HTERT RPE-1 (cell line): ENCODE measurements around the gene EZR.

Experiments used
- in situ Hi-C: fragments of 300-500 bp; cut with MboI; formaldehyde crosslinking; loops from 4 replicates; pipeline ENCODE4 v1.14.3; 2020; ENCODE audit warnings: low sequenced_read_pairs

EZR gene

GRCh38 chr6:158819213-158819976 lies at the start of gene EZR:
Gene EZR (minus strand): TSS chr6:158819368. CDS start chr6:158818093, 1,275 bp downstream.
- in situ Hi-C loops = no loop called here

DNA sequence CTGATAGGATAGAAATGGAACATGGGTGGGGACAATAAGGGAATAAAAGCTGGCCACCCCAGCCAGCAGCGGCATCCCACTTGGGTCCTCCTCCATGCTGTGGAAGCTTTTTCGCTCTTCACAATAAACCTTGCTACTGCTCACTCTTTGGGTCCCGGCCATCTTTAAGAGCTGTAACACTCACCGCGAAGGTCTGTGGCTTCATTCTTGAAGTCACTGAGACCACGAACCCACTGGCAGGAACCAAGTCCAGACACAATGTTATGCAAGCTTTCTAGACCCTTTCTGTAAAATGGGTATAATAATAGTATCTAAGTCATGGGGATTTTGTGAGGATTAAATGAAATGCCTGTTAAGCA lies 48.9 kb upstream of the EZR start:
- in situ Hi-C loops = no loop called here

- in situ Hi-C loops = no loop called here
Observed at GRCh38 chr6:158867381-158868121, 48.4 kb upstream of the EZR start.

DNA sequence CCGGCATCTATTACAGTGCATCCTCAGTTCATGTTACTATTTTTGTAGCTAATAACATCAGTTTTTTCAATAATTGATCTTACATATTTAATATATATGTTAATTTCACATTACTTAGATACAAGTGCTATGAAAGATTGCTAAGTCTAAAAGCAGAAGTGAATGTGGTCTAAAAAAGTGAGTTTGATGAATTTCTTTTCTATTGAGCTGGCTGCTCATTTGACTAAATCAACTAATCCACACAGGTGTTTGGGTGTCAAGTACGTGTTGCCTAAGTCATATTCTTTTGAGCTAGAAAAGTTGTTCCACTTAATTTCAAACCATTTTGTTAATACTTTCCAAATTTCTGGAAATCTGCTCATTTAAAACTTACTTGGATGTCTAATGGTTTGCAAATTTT lies 46.6 kb upstream of the EZR start:
- in situ Hi-C loops = no loop called here

DNA sequence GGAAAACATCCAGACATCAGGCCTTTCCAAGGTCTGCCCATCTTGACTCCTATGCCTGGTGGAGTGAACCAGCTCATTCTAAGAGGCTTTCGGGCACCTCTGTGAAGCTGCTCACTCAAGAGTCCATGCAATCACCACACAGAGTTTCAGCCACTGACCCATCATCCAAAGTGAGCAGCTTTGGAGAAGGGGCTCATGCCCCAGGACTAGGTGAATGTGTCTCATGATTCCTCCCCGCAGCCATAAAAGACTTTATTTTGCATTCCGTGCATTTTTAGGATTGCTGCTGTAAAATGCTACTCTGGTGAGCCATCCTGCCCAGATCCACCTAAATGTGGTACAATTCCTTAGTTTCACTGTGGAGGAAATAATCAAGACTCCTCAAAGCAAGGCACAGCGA lies 44.5 kb upstream of the EZR start:
- in situ Hi-C loops = no loop called here

DNA sequence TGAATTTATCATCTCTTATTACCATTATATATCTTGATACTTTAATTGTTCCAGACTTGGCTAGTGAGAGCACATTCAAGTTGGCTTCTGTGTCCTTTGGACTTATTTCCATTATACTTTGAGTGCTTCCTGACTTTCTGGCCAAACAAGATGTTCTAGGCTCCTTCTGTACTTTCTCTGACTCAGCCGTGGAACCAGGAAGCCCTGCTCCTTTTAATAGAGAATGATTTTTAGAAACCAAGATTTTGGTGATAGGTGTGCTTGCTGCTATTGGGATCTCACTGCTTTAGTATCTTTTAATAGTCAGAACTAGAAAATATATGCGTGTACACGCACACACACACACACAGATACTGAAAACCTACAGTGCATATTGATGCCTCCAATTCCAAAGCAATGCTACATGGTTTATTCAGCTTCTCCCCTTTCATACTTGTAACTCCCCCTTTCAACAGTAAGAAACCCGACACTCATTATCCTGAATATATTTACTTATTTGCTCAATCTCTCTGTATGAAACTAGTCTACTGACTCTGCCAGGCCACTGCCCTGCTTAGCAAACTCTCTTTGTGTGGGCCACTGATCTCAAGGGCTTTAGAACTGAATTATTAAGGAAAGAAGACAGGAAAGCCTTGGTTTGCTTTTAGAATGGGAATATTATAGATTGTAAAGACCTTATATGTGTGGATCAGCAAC lies 42.7 kb upstream of the EZR start:
- in situ Hi-C loops = no loop called here

- in situ Hi-C loops = no loop called here
Observed at GRCh38 chr6:158860279-158860865, 41.2 kb upstream of the EZR start.

DNA sequence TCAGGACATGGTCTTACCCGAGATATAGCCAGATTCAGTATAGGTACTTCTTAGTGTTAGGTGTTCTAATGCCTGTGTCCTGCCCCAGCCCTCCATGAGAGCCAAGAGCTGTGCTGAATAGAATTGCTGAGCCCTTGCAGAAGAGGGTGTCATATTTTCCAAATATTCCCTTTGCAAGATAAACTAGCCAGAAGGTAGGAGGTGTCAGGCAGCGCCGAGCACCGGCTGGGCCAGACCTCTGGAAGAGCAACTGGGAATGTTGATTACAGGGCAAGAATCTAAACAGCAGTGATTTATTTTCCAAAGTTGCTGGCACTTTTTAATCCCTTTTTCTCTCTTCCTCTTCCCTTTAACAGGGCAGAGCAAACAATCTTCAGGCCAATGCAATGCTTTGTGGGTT lies 37.1 kb upstream of the EZR start:
- in situ Hi-C loops = no loop called here

DNA sequence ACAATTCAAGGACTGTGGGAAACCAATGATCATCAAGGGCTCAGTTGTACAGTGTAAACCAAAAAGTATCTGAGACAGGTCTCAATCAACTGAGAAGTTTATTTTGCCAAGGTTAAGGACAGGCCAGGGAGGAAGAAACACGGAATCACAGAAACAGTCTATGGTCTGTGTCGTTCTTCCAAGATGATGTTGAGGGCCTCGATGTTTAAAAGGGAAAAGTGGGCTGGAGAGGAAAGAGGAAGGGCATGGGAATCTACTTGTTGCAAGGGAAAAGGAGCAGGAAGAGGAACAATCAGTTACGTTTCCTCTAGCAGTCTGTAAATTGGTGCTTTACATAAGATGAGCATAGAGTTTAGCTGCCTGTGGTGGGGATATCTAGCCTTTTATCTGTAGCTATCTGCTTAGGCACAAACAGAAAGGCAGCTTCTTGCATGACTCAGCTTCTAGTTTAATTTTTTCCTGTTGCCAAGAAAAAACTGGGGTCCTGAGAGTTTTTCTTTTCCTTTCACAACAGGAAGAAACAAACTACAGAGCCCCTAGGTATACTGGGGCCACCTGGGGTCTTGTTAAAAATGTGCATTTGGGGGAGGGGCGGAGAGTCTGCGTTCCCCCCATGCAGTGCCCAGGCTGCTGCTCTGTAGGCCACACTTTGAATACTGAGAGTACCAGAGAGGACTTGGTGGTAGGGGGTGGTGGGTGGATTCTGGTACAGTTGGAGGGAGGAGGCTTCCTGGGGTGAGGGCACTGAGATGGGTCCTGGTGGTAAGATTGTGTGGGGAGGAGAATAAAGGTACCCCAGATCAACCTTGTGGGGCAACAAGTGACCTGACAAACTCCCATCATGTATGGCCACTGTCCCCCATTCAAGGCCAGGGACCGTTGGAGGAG lies 35.3 kb upstream of the EZR start:
- in situ Hi-C loops = no loop called here

DNA sequence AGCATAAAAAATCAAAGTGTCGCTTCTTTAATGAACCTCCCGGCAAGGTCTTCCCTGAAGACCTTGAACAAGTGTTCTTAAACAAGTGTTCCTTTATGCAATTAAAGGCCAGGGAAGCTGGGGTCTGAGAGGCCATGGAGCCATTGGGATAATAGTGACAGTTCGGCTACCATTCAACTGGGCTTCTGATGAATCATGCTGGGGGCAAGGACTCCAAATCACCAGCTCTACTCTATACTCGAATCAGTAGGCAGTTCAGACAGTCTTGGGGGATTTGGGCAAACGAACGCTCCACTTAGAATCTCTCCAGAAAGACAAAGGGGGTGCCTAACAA lies 34.7 kb upstream of the EZR start:
- in situ Hi-C loops = no loop called here

- in situ Hi-C loops = no loop called here
Observed at GRCh38 chr6:158853072-158853879, 34.1 kb upstream of the EZR start.

GRCh38 chr6:158852312-158853071 lies 33.3 kb upstream of the EZR start:
- in situ Hi-C loops = no loop called here

- in situ Hi-C loops = no loop called here
Observed at GRCh38 chr6:158850807-158851115, 31.6 kb upstream of the EZR start.

DNA sequence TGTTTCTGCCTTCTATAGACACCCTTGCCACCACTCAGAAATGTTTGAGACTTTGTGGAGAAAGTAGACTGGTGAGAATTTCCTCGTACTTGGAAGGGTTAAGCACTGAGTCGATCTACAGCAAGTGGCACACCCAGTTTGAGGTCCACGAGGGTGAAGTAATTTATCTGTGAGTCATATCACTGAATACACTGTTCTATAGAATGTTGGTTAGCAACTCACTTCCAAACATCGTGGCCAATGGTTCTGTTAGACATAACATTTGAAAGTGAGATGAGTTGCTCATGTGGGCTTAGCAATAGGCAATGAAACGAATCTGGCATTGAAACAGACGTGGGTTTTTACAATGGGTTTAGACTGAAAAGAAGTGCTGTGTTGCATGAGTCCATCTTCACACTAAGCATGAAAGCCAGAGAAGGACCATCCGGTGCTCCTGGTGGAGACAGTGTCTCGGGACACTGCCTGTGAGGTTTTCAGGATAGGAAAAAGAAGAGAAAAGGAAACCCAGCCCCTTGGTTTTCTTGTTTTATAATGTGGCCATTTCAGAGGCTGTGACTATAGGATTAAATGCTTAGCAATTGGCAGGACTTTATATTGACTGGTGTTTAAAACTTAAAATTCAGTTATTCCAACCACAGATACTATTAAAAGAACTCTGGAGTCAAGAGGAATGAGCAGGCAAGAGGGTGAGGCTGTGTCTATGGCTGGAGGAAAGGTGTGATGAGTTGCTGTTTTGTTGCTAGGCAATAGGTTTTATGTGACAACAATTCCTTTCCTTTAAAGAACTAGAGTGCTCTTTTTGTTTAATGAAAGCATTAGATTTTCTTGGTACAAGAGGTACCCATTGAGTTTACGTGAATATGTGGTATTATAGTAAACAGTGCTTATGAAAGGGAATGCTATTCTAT lies 31.0 kb upstream of the EZR start:
- in situ Hi-C loops = no loop called here

DNA sequence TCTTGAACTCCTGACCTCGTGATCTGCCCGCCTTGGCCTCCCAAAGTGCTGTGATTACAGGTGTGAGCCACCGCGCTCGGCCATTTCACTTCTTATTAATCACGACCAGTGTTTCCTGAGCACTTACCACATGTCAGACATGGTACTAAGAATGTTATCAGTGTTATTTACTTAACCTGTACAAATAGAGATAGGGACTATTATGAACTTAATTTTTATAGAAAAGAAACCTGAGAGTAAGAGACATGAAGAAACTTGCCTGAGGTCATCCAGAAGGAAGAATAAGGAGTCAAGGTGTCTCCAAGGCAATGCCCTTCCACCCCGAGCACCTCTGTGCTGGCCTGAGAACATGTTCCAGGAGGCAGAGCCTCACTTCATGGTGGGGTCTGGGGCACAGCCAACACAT lies 29.3 kb upstream of the EZR start:
- in situ Hi-C loops = no loop called here

- in situ Hi-C loops = no loop called here
Observed at GRCh38 chr6:158847786-158848185, 28.6 kb upstream of the EZR start.

GRCh38 chr6:158847012-158847529 lies 27.9 kb upstream of the EZR start:
- in situ Hi-C loops = no loop called here
